SH-SY5Y (cell line): ENCODE data around the gene OR2F1.

Experiments used
- GATA2 ChIP-seq: IDR thresholded peaks from 2 replicates; pipeline ENCODE4 v1.6.1; 2011; ENCODE audit warnings: mild to moderate bottlenecking, low read depth, low read length
- GATA3 ChIP-seq: IDR thresholded peaks from 2 replicates; pipeline ENCODE4 v1.6.1; 2011; ENCODE audit warnings: low read depth, mild to moderate bottlenecking, low read length, moderate library complexity

DNA sequence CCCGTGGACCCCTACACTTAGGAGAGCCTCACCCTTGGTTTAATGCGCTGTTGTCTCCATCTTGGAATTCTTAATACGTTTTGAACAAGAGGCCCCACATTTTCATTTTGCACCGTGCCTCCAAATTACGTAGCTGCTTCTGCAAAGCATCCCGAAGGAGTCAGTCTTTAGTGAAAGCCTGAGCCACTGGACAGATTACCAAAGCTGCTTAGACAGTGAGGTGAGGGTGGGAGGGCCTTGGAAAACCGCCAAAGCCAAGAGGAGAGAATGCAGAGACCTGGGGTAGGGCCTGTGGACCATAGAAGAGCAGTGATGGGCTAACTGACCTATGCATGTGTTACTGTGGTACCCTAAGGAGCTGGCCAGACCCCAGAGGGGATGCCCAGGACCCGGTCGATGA is 48.5 kb upstream of the OR2F1 start:
- no peak for TF ChIP-seq GATA2
- TF ChIP-seq GATA3: no peak
